HCT116 (cell line): ENCODE data around the gene SULT1A1. TPM values are rescaled to one million over a fixed set of nuclear protein-coding genes. Genes with fewer than 3 reads are reported as not detected.
"Not testable (repeated sequence)": the region's sequence is repeated elsewhere in the genome, so short reads cannot be mapped to it uniquely, and the experiment has no call there.

ENCODE experiments used
- ATAC-seq: fragments of 200-7000 bp; cut with Tn5 transposase; 2 replicates; pipeline ENCODE4 v1.9.1; 2020; ENCODE audit warnings: mild to moderate bottlenecking, moderate library complexity
- BruUV-seq: library from RNA; stranded (reverse); fragments of 400-500 nt; replicated peaks from 2 replicates; lab custom pipeline; 2021; lab: Mats Ljungman, UMichigan
- CTCF ChIA-PET: fragments of 300-600 bp; sonication (Branson Sonifier 250); formaldehyde crosslinking; loops from one replicate; lab custom pipeline; 2021; ENCODE audit warnings: antibody characterized with exemption; lab: Charles Lee
- POLR2A ChIA-PET: fragments of 300-600, 350-600 bp; sonication (Branson Sonifier 250); formaldehyde crosslinking; loops from one replicate; lab custom pipeline; 2021; ENCODE audit warnings: antibody characterized with exemption; lab: Charles Lee
- RAD21 ChIA-PET, 2 experiments: fragments of 300-600 bp; sonication (Branson Sonifier 250); formaldehyde crosslinking; loops; one replicate each; lab custom pipeline; 2023; ENCODE audit warnings: low total read pairs in 2 of 2; ENCODE audit not compliant: uncharacterized antibody in 2 of 2, unreplicated experiment in 2 of 2, low non-redundant PET in 1 of 2; lab: Charles Lee
- DNase-seq: peaks from one replicate; pipeline ENCODE4 v3.0.0-alpha.2; 2010; ENCODE audit warnings: low read depth, low spot score
- H2AFZ ChIP-seq: fragments of 200-600 bp; shearing (Covaris generic), sonication (generic); 2 replicates; pipeline ENCODE4 v1.6.1; 2017; ENCODE audit warnings: low read depth, mixed run types, mixed read lengths, antibody characterized with exemption, low read length; ENCODE audit not compliant: poor library complexity, severe bottlenecking
- H3K27ac ChIP-seq: 2 replicates; pipeline ENCODE4 v1.5.1; 2012; ENCODE audit warnings: low read depth, low read length
- H3K27me3 ChIP-seq: fragments of 200-600 bp; sonication (generic); 2 replicates; pipeline ENCODE4 v1.6.1; 2016; ENCODE audit warnings: mixed run types, low read length, mixed read lengths; ENCODE audit not compliant: insufficient read depth
- H3K36me3 ChIP-seq, 2 experiments: fragments of 200-500 bp in 1 of 2; fragments of 200-600 bp in 1 of 2; sonication (Bioruptor generic) in 1 of 2; sonication (generic) in 1 of 2; 2 replicates each; pipeline versions ENCODE4 v1.5.1 to v1.6.1; 2014 to 2016; ENCODE audit warnings: low read length in 2 of 2, inconsistent platforms in 1 of 2, mixed read lengths in 1 of 2, mixed run types in 1 of 2; ENCODE audit not compliant: insufficient read depth in 2 of 2, control insufficient read depth in 1 of 2
- H3K4me1 ChIP-seq, 2 experiments: fragments of 200-600 bp in 1 of 2; sonication (generic) in 1 of 2; 2 replicates each; pipeline versions ENCODE4 v1.5.1 to v1.6.1; 2012 to 2017; ENCODE audit warnings: low read length in 2 of 2, inconsistent platforms in 1 of 2, mild to moderate bottlenecking in 1 of 2, mixed read lengths in 1 of 2, mixed run types in 1 of 2, moderate library complexity in 1 of 2; ENCODE audit not compliant: insufficient read depth in 2 of 2, control insufficient read depth in 1 of 2
- H3K4me2 ChIP-seq: fragments of 200-600 bp; sonication (generic); 2 replicates; pipeline ENCODE4 v1.6.1; 2017; ENCODE audit warnings: mixed run types, low read length, mixed read lengths
- H3K4me3 ChIP-seq, 2 experiments: fragments of 200-600 bp in 1 of 2; sonication (generic) in 1 of 2; replicated peaks in 1 of 2; 2 replicates each; pipeline ENCODE4 v1.5.1; 2011 to 2016; ENCODE audit warnings: low read length in 2 of 2, control low read depth in 1 of 2, low read depth in 1 of 2, mild to moderate bottlenecking in 1 of 2, mixed read lengths in 1 of 2, mixed run types in 1 of 2
- H3K79me2 ChIP-seq: fragments of 200-600 bp; sonication (generic); 2 replicates; pipeline ENCODE4 v1.6.1; 2017; ENCODE audit warnings: mild to moderate bottlenecking, mixed run types, low read length, moderate library complexity, mixed read lengths; ENCODE audit not compliant: insufficient read depth
- H3K9ac ChIP-seq: fragments of 200-600 bp; sonication (generic); 2 replicates; pipeline ENCODE4 v1.6.1; 2016; ENCODE audit warnings: low read length, mixed read lengths
- H3K9me2 ChIP-seq: fragments of 200-600 bp; sonication (generic), shearing (Covaris generic); 2 replicates; pipeline ENCODE4 v1.6.1; 2017; ENCODE audit warnings: mixed run types, mild to moderate bottlenecking, moderate library complexity; ENCODE audit not compliant: insufficient read depth
- H3K9me3 ChIP-seq, 2 experiments: fragments of 200-500 bp in 1 of 2; fragments of 200-600 bp in 1 of 2; sonication (Bioruptor generic) in 1 of 2; sonication (generic) in 1 of 2; 2 replicates each; pipeline ENCODE4 v1.6.1; 2014 to 2017; ENCODE audit warnings: low read length in 2 of 2, mixed read lengths in 2 of 2, inconsistent platforms in 1 of 2, low read depth in 1 of 2, mild to moderate bottlenecking in 1 of 2, mixed run types in 1 of 2, moderate library complexity in 1 of 2; ENCODE audit not compliant: control insufficient read depth in 1 of 2, insufficient read depth in 1 of 2
- H4K20me1 ChIP-seq: fragments of 200-600 bp; sonication (generic), shearing (Covaris generic); 2 replicates; pipeline ENCODE4 v1.6.1; 2017; ENCODE audit warnings: mixed run types, mild to moderate bottlenecking, moderate library complexity; ENCODE audit not compliant: insufficient read depth
- EZH2 ChIP-seq: fragments of 200-600 bp; sonication (generic); IDR thresholded peaks from 2 replicates; pipeline ENCODE4 v1.6.1; 2017; ENCODE audit warnings: antibody characterized with exemption, mixed run types
- intact Hi-C: fragments of 100-400 bp; cut with micrococcal nuclease; formaldehyde crosslinking; loops from 2 replicates; pipeline ENCODE4 v1.10.0; 2022
- total RNA-seq: library from RNA; stranded (reverse); gene quantifications from one replicate; pipeline ENCODE4 v1.2.1, GENCODE V29; 2021; ENCODE audit not compliant: unreplicated experiment
- TF ChIP-seq, protein P1 (sequence below): IDR thresholded peaks from 2 replicates; pipeline ENCODE4 v1.6.1; 2011; ENCODE audit warnings: mild to moderate bottlenecking, low read length, moderate library complexity; ENCODE audit not compliant: insufficient replicate concordance; ENCODE audit errors: extremely low read depth

Gene SULT1A1
- total RNA-seq, 1 experiment from 2014 or later = 23.1 TPM

DNA sequence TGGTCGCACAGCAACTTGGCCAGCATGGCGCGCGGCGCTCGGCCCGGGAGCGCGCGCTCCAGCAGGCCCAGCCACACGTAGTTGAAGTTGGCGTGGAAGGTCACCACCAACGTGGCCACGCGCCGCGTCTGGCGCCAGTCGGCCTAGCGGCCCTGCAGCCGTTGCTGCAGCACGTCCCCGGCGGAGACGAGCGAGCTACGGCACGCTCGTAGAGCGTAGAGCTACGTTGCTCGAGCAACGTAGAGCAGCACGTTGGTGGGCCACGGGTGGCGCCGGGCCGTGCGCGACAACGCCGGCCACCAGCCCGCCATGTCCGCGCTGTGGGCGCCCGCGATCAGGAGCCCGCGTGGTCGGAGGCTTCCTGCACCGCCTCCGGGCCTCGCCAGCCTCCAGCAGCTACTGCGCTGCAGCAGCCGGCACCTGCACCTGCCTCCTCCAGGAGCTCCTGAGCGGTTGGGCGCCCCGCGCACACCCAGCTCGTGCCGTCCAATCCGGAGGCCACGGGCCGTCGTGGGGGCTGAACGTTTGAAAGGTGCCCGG is 13.4 kb upstream of the SULT1A1 start (continued):
- TF ChIP-seq, protein P1, sequence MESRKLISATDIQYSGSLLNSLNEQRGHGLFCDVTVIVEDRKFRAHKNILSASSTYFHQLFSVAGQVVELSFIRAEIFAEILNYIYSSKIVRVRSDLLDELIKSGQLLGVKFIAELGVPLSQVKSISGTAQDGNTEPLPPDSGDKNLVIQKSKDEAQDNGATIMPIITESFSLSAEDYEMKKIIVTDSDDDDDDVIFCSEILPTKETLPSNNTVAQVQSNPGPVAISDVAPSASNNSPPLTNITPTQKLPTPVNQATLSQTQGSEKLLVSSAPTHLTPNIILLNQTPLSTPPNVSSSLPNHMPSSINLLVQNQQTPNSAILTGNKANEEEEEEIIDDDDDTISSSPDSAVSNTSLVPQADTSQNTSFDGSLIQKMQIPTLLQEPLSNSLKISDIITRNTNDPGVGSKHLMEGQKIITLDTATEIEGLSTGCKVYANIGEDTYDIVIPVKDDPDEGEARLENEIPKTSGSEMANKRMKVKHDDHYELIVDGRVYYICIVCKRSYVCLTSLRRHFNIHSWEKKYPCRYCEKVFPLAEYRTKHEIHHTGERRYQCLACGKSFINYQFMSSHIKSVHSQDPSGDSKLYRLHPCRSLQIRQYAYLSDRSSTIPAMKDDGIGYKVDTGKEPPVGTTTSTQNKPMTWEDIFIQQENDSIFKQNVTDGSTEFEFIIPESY = no peak
- no peak for TF ChIP-seq EZH2

DNA sequence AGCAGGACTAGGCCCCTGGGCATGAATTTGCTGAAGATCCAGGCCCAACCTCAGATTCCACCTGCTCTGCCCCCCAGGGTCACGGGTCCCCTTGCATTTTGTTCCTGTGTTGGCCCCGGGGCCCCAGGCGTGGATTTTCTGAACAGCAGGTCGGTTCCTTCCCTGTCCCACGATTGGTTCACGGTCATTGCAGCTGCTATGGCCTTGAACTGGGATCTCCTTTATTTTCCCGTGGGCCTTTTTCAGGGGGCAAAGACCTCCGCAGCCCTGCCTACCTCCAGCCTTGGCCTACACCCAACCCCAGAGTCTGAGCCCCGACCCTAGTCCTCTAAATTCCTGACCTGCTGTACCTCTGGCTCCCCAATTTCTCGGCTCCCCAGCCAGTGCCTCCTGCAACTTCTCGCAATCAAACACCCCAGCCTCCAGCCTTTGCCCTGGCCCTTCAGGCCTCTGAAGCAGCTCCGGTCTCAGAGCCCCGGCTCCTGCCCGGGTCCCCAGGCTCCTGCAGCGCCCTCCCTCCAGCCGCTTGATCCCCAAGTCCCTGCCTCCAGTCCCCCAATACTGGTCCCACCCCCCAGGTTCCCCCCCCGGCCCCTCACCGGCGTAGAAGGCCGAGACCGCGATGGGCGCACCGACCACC is 12.8 kb upstream of the SULT1A1 start:
- not testable (repeated sequence) for H3K4me1 ChIP-seq, H2AFZ ChIP-seq
- H3K9ac ChIP-seq = peak overlapping the region; percentile 61

More for the DNA sequence above, 12.8 kb upstream of the SULT1A1 start:
- H3K36me3 ChIP-seq, intact Hi-C loops, H3K79me2 ChIP-seq, CTCF ChIA-PET, H3K9me2 ChIP-seq, BruUV-seq, H3K27me3 ChIP-seq, DNase-seq, H4K20me1 ChIP-seq, H3K27ac ChIP-seq, H3K9me3 ChIP-seq: not testable (repeated sequence)
- ChIA-PET POLR2A (interaction anchor here (0.6 kb wide), 1 partner anchor 13 kb away, joined by 5 read pairs; no protein-coding TSS in a partner anchor), RAD21 (interaction anchor here in 1 of 2 experiments (0.6 kb wide), 1 partner anchor 241 kb away, joined by 4 read pairs; the partner anchor contains the start of gene SH2B1)
- ATAC-seq = peak; percentile 25
- Histone ChIP-seq H3K4me3 (peak overlapping the region; percentile 48 to 60), H3K4me2 (peak overlapping the region; percentile 68)
